Vagina (tissue), 2 donors: ENCODE measurements around the gene SLC22A2. TPM values are rescaled to one million over a fixed set of nuclear protein-coding genes. Genes with fewer than 3 reads are reported as not detected.

ENCODE experiments used
- DNase-seq, 2 donors: peaks; one replicate each; pipeline ENCODE4 v3.0.0-alpha.2; 2017; ENCODE audit errors: extremely low spot score in 2 of 2
- H3K27ac ChIP-seq: fragments of 200-600 bp; sonication (generic); one replicate; pipeline ENCODE4 v1.5.1; 2019
- H3K27me3 ChIP-seq: fragments of 200-600 bp; sonication (generic); one replicate; pipeline ENCODE4 v1.5.1; 2019
- H3K36me3 ChIP-seq, 2 donors: fragments of 200-600 bp; sonication (generic); one replicate each; pipeline ENCODE4 v1.5.1; 2017 to 2019
- H3K4me1 ChIP-seq: fragments of 200-600 bp; sonication (generic); one replicate; pipeline ENCODE4 v1.5.1; 2019
- H3K4me3 ChIP-seq, 2 donors: fragments of 200-600 bp; sonication (generic); 1 replicate in 1 of 2; 2 replicates in 1 of 2; pipeline ENCODE4 v1.5.1; 2016 to 2019
- H3K9me3 ChIP-seq: fragments of 200-600 bp; sonication (generic); one replicate; pipeline ENCODE4 v1.5.1; 2019
- POLR2A ChIP-seq, 2 donors: fragments of 450-650 bp; IDR thresholded peaks; one replicate each; pipeline ENCODE4 v1.6.1; 2017; ENCODE audit warnings: antibody characterized with exemption in 2 of 2, mild to moderate bottlenecking in 2 of 2, moderate library complexity in 2 of 2
- POLR2AphosphoS5 ChIP-seq, 2 donors: sonication (generic); formaldehyde crosslinking; IDR thresholded peaks; one replicate each; pipeline ENCODE4 v1.9.0; 2017; ENCODE audit warnings: antibody characterized with exemption in 2 of 2, mild to moderate bottlenecking in 2 of 2, low read depth in 1 of 2; ENCODE audit not compliant: insufficient read depth in 1 of 2
- intact Hi-C: fragments of 100-400 bp; cut with DNase I; formaldehyde crosslinking; loops from one replicate; pipeline ENCODE4 v1.15.1; 2023
- total RNA-seq: library from RNA; depleted of rRNA; stranded (reverse); fragments of >200 nt; gene quantifications from one replicate; pipeline ENCODE4 v1.2.3, GENCODE V29; 2016
- TF ChIP-seq, protein P1 (sequence below), 3 experiments: fragments of 450-650 bp in 2 of 3; fragments of 200-600 bp in 1 of 3; sonication (generic) in 1 of 3; IDR thresholded peaks; one replicate each; pipeline ENCODE4 v1.5.1; 2017 to 2019; ENCODE audit warnings: antibody characterized with exemption in 3 of 3, mild to moderate bottlenecking in 2 of 3, moderate library complexity in 2 of 3

SLC22A2 gene
- total RNA-seq, 1 donor from 2014 or later: not detected

DNA sequence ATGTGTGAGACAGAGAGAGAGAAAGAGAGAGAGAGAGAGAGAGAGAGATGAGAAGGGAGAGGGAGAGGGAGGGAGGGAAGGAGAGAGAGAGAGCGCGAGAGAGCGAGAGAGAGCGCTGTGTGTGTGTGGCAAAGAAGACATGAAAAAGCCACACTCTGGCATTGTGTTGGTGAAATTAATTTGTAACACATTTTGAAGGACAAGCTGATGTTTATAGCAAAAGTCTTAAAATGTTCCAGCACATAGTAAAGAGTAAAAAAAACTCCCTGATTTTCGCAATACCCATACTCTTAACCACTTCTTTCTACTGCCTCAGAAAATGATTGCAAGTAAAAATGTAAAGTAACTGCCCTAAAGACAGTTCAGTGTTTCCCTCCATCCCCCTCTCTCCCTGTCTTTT lies 80.3 kb downstream of the SLC22A2 start:
- TF ChIP-seq POLR2A (IDR thresholded peaks at IDR 0.05): no peak
- no peak for TF ChIP-seq POLR2AphosphoS5 (IDR thresholded peaks at IDR 0.05; ENCODE audit: insufficient read depth in 1 of 2, low read depth in 1 of 2)
- TF ChIP-seq, protein P1, sequence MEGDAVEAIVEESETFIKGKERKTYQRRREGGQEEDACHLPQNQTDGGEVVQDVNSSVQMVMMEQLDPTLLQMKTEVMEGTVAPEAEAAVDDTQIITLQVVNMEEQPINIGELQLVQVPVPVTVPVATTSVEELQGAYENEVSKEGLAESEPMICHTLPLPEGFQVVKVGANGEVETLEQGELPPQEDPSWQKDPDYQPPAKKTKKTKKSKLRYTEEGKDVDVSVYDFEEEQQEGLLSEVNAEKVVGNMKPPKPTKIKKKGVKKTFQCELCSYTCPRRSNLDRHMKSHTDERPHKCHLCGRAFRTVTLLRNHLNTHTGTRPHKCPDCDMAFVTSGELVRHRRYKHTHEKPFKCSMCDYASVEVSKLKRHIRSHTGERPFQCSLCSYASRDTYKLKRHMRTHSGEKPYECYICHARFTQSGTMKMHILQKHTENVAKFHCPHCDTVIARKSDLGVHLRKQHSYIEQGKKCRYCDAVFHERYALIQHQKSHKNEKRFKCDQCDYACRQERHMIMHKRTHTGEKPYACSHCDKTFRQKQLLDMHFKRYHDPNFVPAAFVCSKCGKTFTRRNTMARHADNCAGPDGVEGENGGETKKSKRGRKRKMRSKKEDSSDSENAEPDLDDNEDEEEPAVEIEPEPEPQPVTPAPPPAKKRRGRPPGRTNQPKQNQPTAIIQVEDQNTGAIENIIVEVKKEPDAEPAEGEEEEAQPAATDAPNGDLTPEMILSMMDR (IDR thresholded peaks at IDR 0.05): peak in 1 of 3 experiments; percentile 22
- DNase-seq: no peak
- Histone ChIP-seq H3K4me3 (no peak overlapping the region), H3K36me3 (no peaks in the 10 kb centered on the region), H3K9me3 (no peaks in the 10 kb centered on the region), H3K4me1 (peaks cover 6% of the 10 kb centered on the region), H3K27me3 (no peaks in the 10 kb centered on the region), H3K27ac (no peak overlapping the region)
- intact Hi-C loops: no loop called here

DNA sequence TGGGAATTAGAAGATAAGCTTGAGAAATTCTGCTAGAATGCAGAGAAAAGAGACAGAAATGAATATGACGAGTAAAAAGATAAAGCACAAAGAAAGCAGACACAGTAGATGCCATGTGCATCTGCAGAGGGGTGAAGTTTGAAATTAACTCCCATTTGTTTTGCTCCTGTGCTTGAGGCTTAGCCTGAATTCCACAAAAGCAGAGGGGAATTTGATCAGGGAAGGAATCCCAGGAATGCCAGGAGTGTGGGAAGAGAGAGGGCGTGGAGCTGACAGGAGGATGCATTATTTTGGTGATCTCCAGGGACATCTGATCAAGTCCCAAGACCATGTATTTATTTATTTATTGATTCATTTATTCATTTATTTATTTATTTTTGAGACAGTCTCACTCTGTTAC lies 81.4 kb downstream of the SLC22A2 start:
- peaks cover 8% of the 10 kb centered on the region for H3K4me1 ChIP-seq
- H3K27me3 ChIP-seq: no peaks in the 10 kb centered on the region
- DNase-seq: no peak
- intact Hi-C loops: no loop called here
- H3K4me3 ChIP-seq: no peak overlapping the region
- no peaks in the 10 kb centered on the region for H3K36me3 ChIP-seq
- H3K9me3 ChIP-seq: no peaks in the 10 kb centered on the region
- H3K27ac ChIP-seq: no peak overlapping the region
- TF ChIP-seq, protein P1 (IDR thresholded peaks at IDR 0.05): no peak
- TF ChIP-seq POLR2A (IDR thresholded peaks at IDR 0.05) (no peak), POLR2AphosphoS5 (IDR thresholded peaks at IDR 0.05; ENCODE audit: insufficient read depth in 1 of 2, low read depth in 1 of 2) (no peak)

DNA sequence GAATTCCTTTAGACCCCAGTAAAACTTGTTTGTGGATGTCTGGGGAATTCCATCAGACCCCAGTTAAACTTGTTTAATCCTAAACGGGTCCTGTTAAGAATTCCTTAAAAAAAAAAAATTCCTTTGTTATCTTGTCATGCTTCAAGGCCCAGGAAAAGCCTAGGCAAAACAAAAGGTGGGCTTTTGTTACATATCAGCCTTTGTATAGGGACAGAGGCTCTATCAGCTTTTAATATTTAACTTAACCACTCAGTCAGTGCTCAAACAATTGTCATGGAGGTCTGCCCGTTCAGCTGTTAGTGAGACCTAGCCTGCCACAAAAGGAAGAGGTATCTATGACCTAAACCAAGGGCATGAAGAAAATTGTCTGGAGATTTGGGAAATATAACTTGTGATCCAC lies 83.9 kb downstream of the SLC22A2 start:
- Histone ChIP-seq H3K27me3 (no peaks in the 10 kb centered on the region), H3K4me1 (peaks cover 12% of the 10 kb centered on the region), H3K4me3 (no peak overlapping the region), H3K9me3 (no peaks in the 10 kb centered on the region), H3K36me3 (no peaks in the 10 kb centered on the region), H3K27ac (no peak overlapping the region)
- TF ChIP-seq POLR2A (IDR thresholded peaks at IDR 0.05): no peak
- no peak for TF ChIP-seq POLR2AphosphoS5 (IDR thresholded peaks at IDR 0.05; ENCODE audit: insufficient read depth in 1 of 2, low read depth in 1 of 2)
- TF ChIP-seq, protein P1 (IDR thresholded peaks at IDR 0.05): no peak
- intact Hi-C loops: no loop called here
- no peak for DNase-seq

DNA sequence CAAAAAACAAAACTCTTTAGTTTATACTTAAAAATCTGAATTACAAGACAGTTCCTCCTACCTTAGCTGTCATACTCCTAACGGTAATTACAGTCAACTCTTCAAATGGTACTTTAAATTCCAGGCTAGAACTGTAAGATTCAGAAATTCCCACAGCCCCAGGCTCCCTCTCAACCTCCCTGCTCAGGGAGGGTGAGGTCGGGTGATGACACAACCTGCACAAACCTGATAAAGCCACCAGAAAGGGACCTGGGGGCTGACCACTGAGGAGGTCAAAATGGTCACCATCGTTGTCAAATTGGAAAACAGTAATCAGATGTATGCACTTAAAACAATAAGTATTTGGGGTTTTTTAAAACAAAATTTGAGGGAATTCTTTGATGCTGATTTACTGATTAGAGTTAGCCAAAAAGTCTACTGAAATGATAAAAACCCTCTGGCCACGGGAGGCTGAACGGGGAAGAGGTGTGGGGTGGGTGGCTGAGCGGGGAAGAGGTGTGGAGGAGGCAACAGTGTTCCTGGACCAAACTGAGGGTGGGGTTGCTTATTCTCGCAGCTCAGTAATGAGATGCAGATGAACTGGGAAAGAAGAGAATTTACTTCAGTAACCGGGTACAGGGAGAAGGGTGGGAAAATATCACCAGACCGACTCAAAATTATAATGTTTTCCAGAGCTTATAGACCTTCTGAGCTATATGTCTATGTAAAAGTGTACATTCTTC lies 84.7 kb downstream of the SLC22A2 start:
- DNase-seq: no peak
- TF ChIP-seq, protein P1 (IDR thresholded peaks at IDR 0.05): no peak
- TF ChIP-seq POLR2AphosphoS5 (IDR thresholded peaks at IDR 0.05; ENCODE audit: insufficient read depth in 1 of 2, low read depth in 1 of 2) (no peak), POLR2A (IDR thresholded peaks at IDR 0.05) (no peak)
- intact Hi-C loops: no loop called here
- Histone ChIP-seq H3K27me3 (no peaks in the 10 kb centered on the region), H3K36me3 (no peaks in the 10 kb centered on the region), H3K4me1 (peaks cover 12% of the 10 kb centered on the region), H3K4me3 (no peak overlapping the region), H3K27ac (peak overlapping the region; percentile 3), H3K9me3 (no peaks in the 10 kb centered on the region)

DNA sequence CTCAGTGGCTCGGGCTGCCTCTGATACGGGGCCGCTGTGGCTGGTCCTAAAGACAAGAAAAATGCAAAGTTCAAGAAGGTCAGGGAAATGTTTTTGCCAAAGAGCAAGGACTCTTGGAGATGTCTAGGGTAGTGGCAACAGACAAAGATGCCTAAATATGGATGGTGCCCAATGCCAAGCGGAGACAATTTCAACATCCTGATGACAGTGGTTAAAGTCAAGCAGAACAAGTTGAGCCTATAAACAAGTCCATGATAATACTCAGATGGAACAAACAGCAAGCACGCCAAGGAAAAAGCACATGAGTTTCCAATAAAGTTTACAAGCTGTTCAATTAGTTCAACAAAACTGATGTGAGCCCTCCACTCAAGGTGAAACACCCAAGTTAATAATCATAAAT lies 85.9 kb downstream of the SLC22A2 start:
- no peaks in the 10 kb centered on the region for H3K27me3 ChIP-seq
- TF ChIP-seq POLR2A (IDR thresholded peaks at IDR 0.05) (no peak), POLR2AphosphoS5 (IDR thresholded peaks at IDR 0.05; ENCODE audit: insufficient read depth in 1 of 2, low read depth in 1 of 2) (no peak)
- TF ChIP-seq, protein P1 (IDR thresholded peaks at IDR 0.05): no peak
- H3K36me3 ChIP-seq: no peaks in the 10 kb centered on the region
- H3K4me3 ChIP-seq: no peak overlapping the region
- peaks cover 19% of the 10 kb centered on the region for H3K4me1 ChIP-seq
- H3K27ac ChIP-seq: peak overlapping the region; percentile 41
- H3K9me3 ChIP-seq: no peaks in the 10 kb centered on the region
- no peak for DNase-seq
- intact Hi-C loops: no loop called here
